GM12892 (cell line): ENCODE measurements around the gene GPR171.

ENCODE experiments used
- POLR2A ChIP-seq: IDR thresholded peaks from 2 replicates; pipeline ENCODE4 v1.6.1; 2011; ENCODE audit warnings: low read depth, low read length, control low read depth
- POLR2AphosphoS5 ChIP-seq: IDR thresholded peaks from 2 replicates; pipeline ENCODE4 v1.6.1; 2011; ENCODE audit warnings: low read depth, low read length, control low read depth
- TAF1 ChIP-seq: IDR thresholded peaks from 2 replicates; pipeline ENCODE4 v1.6.1; 2011; ENCODE audit warnings: low read depth, mild to moderate bottlenecking, control low read depth, low read length, borderline replicate concordance

DNA sequence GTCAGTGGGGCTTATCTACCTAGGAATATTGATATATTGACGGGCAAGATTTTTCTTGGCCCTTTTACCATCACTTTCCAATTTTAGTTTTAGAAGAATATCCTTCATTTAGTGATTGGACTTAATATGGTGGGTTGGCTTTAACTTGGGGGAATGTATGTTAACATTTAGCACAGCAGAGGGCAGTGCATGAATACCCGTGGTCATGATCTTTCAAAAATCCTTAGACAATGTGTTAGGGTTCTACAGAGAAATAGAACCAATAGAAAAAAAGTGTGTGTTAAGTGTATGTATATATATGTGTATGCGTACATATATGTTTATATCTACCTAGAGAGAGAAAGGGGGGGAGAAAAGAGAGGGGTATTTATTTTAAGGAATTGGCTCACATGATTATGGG lies 36.9 kb downstream of the GPR171 start:
- TF ChIP-seq TAF1 (no peak), POLR2AphosphoS5 (no peak), POLR2A (no peak)
